PC-9 (cell line): ENCODE results near the gene TNFRSF25.

Source experiments
- CTCF ChIP-seq: fragments of 200-600 bp; sonication (generic); conservative IDR thresholded peaks from 2 replicates; pipeline ENCODE4 v1.6.1; 2017; ENCODE audit warnings: mixed run types, antibody characterized with exemption, mild to moderate bottlenecking, moderate library complexity
- EZH2 ChIP-seq: fragments of 200-600 bp; sonication (generic); IDR thresholded peaks from 2 replicates; pipeline ENCODE4 v1.8.0; 2017; ENCODE audit warnings: antibody characterized with exemption, low read depth

- no peak for TF ChIP-seq CTCF
- TF ChIP-seq EZH2, result no peak
Measured at GRCh38 chr1:6456800-6457466, 9.0 kb downstream of the TNFRSF25 start.
